PC-3 (cell line): ENCODE results near the gene C16orf54. TPM values are rescaled to one million over a fixed set of nuclear protein-coding genes. Genes with fewer than 3 reads are reported as not detected.

Experiments
- ATAC-seq: fragments of 200-7000 bp; cut with Tn5 transposase; 2 replicates; pipeline ENCODE4 v1.9.1; 2020; ENCODE audit warnings: mild to moderate bottlenecking, moderate library complexity
- BruUV-seq: library from RNA; stranded (reverse); fragments of 400-500 nt; replicated peaks from 2 replicates; lab custom pipeline; 2021; lab: Mats Ljungman, UMichigan
- CTCF ChIA-PET: fragments of 300-600 bp; sonication (Branson Sonifier 250); formaldehyde crosslinking; loops from one replicate; lab custom pipeline; 2022; ENCODE audit warnings: antibody characterized with exemption; lab: Charles Lee
- POLR2A ChIA-PET: fragments of 300-600 bp; sonication (Branson Sonifier 250); formaldehyde crosslinking; loops from one replicate; lab custom pipeline; 2022; ENCODE audit warnings: antibody characterized with exemption; ENCODE audit not compliant: unreplicated experiment; lab: Charles Lee
- DNase-seq: peaks from one replicate; pipeline ENCODE4 v3.0.0-alpha.2; 2015
- H2AFZ ChIP-seq: fragments of 300-600 bp; sonication (generic); 2 replicates; pipeline ENCODE4 v1.6.0; 2016; ENCODE audit warnings: antibody characterized with exemption, low read length
- H3F3A ChIP-seq: fragments of 300-600 bp; sonication (generic); one replicate; pipeline ENCODE4 v1.6.0; 2017; ENCODE audit warnings: antibody characterized with exemption, low read length, control low read depth, mild to moderate bottlenecking; ENCODE audit not compliant: unreplicated experiment
- H3K27ac ChIP-seq: fragments of 300-600 bp; sonication (generic); 2 replicates; pipeline ENCODE4 v1.5.1; 2016; ENCODE audit warnings: mild to moderate bottlenecking, low read length
- H3K27me3 ChIP-seq: fragments of 300-600 bp; sonication (generic); 2 replicates; pipeline ENCODE4 v1.6.1; 2016; ENCODE audit warnings: low read length, mixed read lengths
- H3K36me3 ChIP-seq: fragments of 300-600 bp; sonication (generic); 2 replicates; pipeline ENCODE4 v1.6.1; 2016; ENCODE audit warnings: low read depth, mixed run types, low read length, mixed read lengths
- H3K4me1 ChIP-seq: fragments of 300-600 bp; sonication (generic); 2 replicates; pipeline ENCODE4 v1.5.1; 2016; ENCODE audit warnings: low read length; ENCODE audit not compliant: insufficient read depth
- H3K4me2 ChIP-seq: fragments of 300-600 bp; sonication (generic); 2 replicates; pipeline ENCODE4 v1.6.0; 2016; ENCODE audit warnings: low read length
- H3K4me3 ChIP-seq: fragments of 300-600 bp; sonication (generic); 2 replicates; pipeline ENCODE4 v1.5.1; 2016; ENCODE audit warnings: mild to moderate bottlenecking, low read length, mixed read lengths
- H3K79me2 ChIP-seq: fragments of 300-600 bp; sonication (generic); 2 replicates; pipeline ENCODE4 v1.6.1; 2017; ENCODE audit warnings: low read length, mixed read lengths
- H3K9ac ChIP-seq: fragments of 300-600 bp; sonication (generic); 2 replicates; pipeline ENCODE4 v1.6.0; 2016; ENCODE audit warnings: mild to moderate bottlenecking, low read length
- H3K9me2 ChIP-seq: fragments of 300-600 bp; sonication (generic); replicated peaks from 2 replicates; pipeline ENCODE4 v1.6.1; 2016; ENCODE audit warnings: mixed run types, low read length, mixed read lengths
- H3K9me3 ChIP-seq: fragments of 300-600 bp; sonication (generic); 2 replicates; pipeline ENCODE4 v1.6.1; 2016; ENCODE audit warnings: low read length, mixed read lengths
- H4K20me1 ChIP-seq: fragments of 300-600 bp; sonication (generic); 2 replicates; pipeline ENCODE4 v1.6.1; 2016; ENCODE audit warnings: low read length, mixed read lengths
- EZH2 ChIP-seq: fragments of 300-600 bp; sonication (generic); IDR thresholded peaks from one replicate; pipeline ENCODE4 v1.6.1; 2017; ENCODE audit warnings: antibody characterized with exemption, mild to moderate bottlenecking, low read length; ENCODE audit not compliant: unreplicated experiment
- EZH2phosphoT487 ChIP-seq: fragments of 300-600 bp; sonication (generic); IDR thresholded peaks from 2 replicates; pipeline ENCODE4 v1.6.1; 2018; ENCODE audit warnings: mild to moderate bottlenecking, antibody characterized with exemption, low read length, borderline replicate concordance
- intact Hi-C: fragments of 100-400 bp; cut with micrococcal nuclease; formaldehyde crosslinking; loops from 2 replicates; pipeline ENCODE4 v1.9.0; 2023
- total RNA-seq: library from RNA; depleted of rRNA; stranded (reverse); fragments of >200 nt; gene quantifications from 2 replicates; pipeline ENCODE4 v1.2.3, GENCODE V29; 2014
- TF ChIP-seq, protein P1 (sequence below): fragments of 300-600 bp; sonication (generic); conservative IDR thresholded peaks from 2 replicates; pipeline ENCODE4 v1.5.1; 2017; ENCODE audit warnings: antibody characterized with exemption, low read depth, mild to moderate bottlenecking, low read length

C16orf54 gene
- total RNA-seq, 1 experiment from 2014 or later, result not detected

DNA sequence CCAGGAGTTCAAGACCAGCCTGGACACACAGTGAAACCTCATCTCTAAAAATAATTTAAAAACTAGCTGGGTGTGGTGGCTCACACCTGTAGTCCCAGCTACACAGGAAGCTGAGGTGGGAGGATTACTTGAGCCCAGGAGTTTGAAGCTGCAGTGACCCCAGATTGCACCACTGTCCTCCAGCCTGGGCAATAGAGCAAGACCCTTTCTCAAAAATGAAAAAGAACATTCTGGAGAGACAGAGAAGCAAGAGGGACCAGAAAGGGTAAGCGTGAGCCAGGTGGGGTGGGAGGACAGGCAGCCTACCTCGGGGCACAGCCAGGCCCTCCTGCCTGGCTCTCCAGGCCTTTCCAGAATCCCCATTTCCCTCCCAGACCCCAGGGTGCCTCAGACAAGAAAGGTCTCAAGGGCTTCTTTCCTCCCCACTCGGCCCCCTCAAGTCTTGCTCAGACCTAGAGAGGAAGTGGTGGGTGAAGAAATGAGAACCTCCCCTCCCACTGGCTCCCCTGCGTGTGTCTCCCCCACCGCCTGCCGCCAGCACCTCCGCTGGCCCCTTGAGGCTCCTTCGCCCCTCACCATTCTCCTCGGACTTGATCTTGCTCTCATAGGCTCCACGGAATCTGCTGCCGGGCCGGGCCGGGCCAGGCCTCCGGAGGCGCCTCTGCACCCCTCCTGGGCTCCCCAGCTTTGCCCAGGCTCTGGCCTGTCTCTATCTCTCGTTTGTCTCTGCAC is 503 bp downstream of the C16orf54 start:
- no peaks in the 10 kb centered on the region for H3K9me2 ChIP-seq
- no peaks in the 10 kb centered on the region for H3K4me1 ChIP-seq
- no peaks in the 10 kb centered on the region for H3K27me3 ChIP-seq
- H4K20me1 ChIP-seq, result no peaks in the 10 kb centered on the region
- H3K27ac ChIP-seq, result no peak overlapping the region
- ATAC-seq, result no peak
- H3K9ac ChIP-seq, result no peak overlapping the region
- H2AFZ ChIP-seq, result no peak overlapping the region
- TF ChIP-seq, protein P1, sequence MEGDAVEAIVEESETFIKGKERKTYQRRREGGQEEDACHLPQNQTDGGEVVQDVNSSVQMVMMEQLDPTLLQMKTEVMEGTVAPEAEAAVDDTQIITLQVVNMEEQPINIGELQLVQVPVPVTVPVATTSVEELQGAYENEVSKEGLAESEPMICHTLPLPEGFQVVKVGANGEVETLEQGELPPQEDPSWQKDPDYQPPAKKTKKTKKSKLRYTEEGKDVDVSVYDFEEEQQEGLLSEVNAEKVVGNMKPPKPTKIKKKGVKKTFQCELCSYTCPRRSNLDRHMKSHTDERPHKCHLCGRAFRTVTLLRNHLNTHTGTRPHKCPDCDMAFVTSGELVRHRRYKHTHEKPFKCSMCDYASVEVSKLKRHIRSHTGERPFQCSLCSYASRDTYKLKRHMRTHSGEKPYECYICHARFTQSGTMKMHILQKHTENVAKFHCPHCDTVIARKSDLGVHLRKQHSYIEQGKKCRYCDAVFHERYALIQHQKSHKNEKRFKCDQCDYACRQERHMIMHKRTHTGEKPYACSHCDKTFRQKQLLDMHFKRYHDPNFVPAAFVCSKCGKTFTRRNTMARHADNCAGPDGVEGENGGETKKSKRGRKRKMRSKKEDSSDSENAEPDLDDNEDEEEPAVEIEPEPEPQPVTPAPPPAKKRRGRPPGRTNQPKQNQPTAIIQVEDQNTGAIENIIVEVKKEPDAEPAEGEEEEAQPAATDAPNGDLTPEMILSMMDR, result no peak
- TF ChIP-seq EZH2phosphoT487 (no peak), EZH2 (no peak)
- intact Hi-C loops, result no loop called here
- ChIA-PET POLR2A (no interaction called here), CTCF (no interaction called here)
- no peaks in the 10 kb centered on the region for H3K36me3 ChIP-seq
- H3K4me2 ChIP-seq, result no peak overlapping the region
- BruUV-seq, result no TSS peak
- H3K79me2 ChIP-seq, result no peaks in the 10 kb centered on the region
- H3K4me3 ChIP-seq, result no peak overlapping the region
- DNase-seq, result no peak
- no peaks in the 10 kb centered on the region for H3F3A ChIP-seq
- no peaks in the 10 kb centered on the region for H3K9me3 ChIP-seq

DNA sequence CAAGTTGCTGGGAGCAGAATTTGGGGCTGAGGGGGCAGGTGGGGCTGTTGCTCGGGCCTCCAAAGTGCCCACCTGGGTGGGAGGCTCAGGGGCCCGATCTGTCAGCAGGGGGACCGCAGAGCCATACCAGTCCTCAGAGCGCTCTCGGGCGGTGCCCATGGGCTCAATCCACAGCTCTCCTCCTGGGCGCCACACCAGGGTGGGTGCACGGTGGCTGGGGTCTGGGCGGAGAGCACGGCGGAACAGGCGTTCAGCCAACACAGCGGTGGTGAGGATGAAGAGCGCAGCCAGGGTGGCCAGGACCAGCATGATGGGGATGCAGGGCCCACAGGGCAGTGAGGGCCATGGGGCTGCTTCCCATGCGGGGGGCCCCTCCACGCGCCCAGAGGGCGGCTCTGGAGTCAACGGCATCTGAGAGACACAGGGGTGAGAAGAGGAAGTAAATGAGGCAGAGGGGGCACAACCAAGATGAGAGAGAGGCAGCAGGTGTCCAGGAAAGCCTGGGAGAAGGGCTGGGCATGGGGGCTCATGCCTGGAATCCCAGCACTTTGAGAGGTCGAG is 1.2 kb downstream of the C16orf54 start:
- no peaks in the 10 kb centered on the region for H3K27me3 ChIP-seq
- no peak overlapping the region for H3K9ac ChIP-seq
- CTCF ChIA-PET, result no interaction called here
- no peak overlapping the region for H3K27ac ChIP-seq
- TF ChIP-seq EZH2 (no peak), EZH2phosphoT487 (no peak)
- TF ChIP-seq, protein P1, result no peak
- no peak for ATAC-seq
- DNase-seq, result no peak
- H3K9me2 ChIP-seq, result no peaks in the 10 kb centered on the region
- BruUV-seq, result no TSS peak
- no peaks in the 10 kb centered on the region for H3K9me3 ChIP-seq
- intact Hi-C loops, result no loop called here
- H3K79me2 ChIP-seq, result no peaks in the 10 kb centered on the region
- POLR2A ChIA-PET, result no interaction called here
- H3F3A ChIP-seq, result no peaks in the 10 kb centered on the region
- H3K36me3 ChIP-seq, result no peaks in the 10 kb centered on the region
- H4K20me1 ChIP-seq, result no peaks in the 10 kb centered on the region
- no peak overlapping the region for H3K4me3 ChIP-seq
- no peak overlapping the region for H2AFZ ChIP-seq
- H3K4me1 ChIP-seq, result no peaks in the 10 kb centered on the region
- no peak overlapping the region for H3K4me2 ChIP-seq
